Natural killer cell (primary cell): ENCODE measurements around the gene ARHGEF2. TPM values are rescaled to one million over a fixed set of nuclear protein-coding genes. Genes with fewer than 3 reads are reported as not detected.

Experiments
- ATAC-seq, 3 donors: fragments of 150-1000 bp in 2 of 3; fragments of 200-7000 bp in 1 of 3; cut with Tn5 transposase; 1 replicate in 1 of 3; 2 replicates in 2 of 3; pipeline ENCODE4 v1.10.0; 2021; ENCODE audit warnings: mild to moderate bottlenecking in 2 of 3, moderate library complexity in 2 of 3
- DNase-seq, 2 donors: peaks; one replicate each; pipeline versions ENCODE4 v3.0.0 to v3.0.0-alpha.2; 2013 to 2021; ENCODE audit warnings: mixed read lengths in 1 of 2
- H3K27ac ChIP-seq: one replicate; pipeline ENCODE4 v1.5.1; 2013; ENCODE audit warnings: mild to moderate bottlenecking, low read length
- H3K27me3 ChIP-seq: one replicate; pipeline ENCODE4 v1.6.1; 2013; ENCODE audit warnings: low read length; ENCODE audit not compliant: control insufficient read depth, insufficient read depth
- H3K36me3 ChIP-seq: one replicate; pipeline ENCODE4 v1.6.1; 2013; ENCODE audit warnings: low read length; ENCODE audit not compliant: control insufficient read depth, insufficient read depth
- H3K4me1 ChIP-seq: one replicate; pipeline ENCODE4 v1.6.1; 2013; ENCODE audit warnings: low read length; ENCODE audit not compliant: control insufficient read depth, insufficient read depth
- H3K4me3 ChIP-seq: one replicate; pipeline ENCODE4 v1.5.1; 2013; ENCODE audit warnings: low read length
- H3K9me3 ChIP-seq: one replicate; pipeline ENCODE4 v1.6.1; 2013; ENCODE audit warnings: low read length; ENCODE audit not compliant: control insufficient read depth, insufficient read depth
- H3K27ac Mint-ChIP-seq, 2 donors: one replicate each; pipeline ENCODE4 v1.8.0; 2022; ENCODE audit warnings: mild to moderate bottlenecking in 2 of 2, mixed read lengths in 2 of 2, moderate library complexity in 1 of 2
- H3K27me3 Mint-ChIP-seq, 2 donors: one replicate each; pipeline ENCODE4 v1.8.0; 2022; ENCODE audit warnings: low read depth in 2 of 2, mixed read lengths in 2 of 2
- H3K36me3 Mint-ChIP-seq: one replicate; pipeline ENCODE4 v1.8.0; 2022; ENCODE audit warnings: mixed read lengths
- H3K4me1 Mint-ChIP-seq, 2 donors: one replicate each; pipeline ENCODE4 v1.8.0; 2022; ENCODE audit warnings: mixed read lengths in 2 of 2
- H3K4me3 Mint-ChIP-seq: one replicate; pipeline ENCODE4 v1.8.0; 2022; ENCODE audit warnings: mild to moderate bottlenecking, moderate library complexity, mixed read lengths
- H3K9me3 Mint-ChIP-seq, 2 donors: one replicate each; pipeline ENCODE4 v1.8.0; 2022; ENCODE audit warnings: mixed read lengths in 2 of 2
- WGBS: methylation state at CpG from one replicate; pipeline ENCODE4 v1.1.7; 2013; ENCODE audit warnings: missing lambda C conversion rate; ENCODE audit not compliant: insufficient coverage; 5-methylcytosine and 5-hydroxymethylcytosine counted together
- intact Hi-C: fragments of 100-400 bp; cut with micrococcal nuclease; formaldehyde crosslinking; loops from one replicate; pipeline ENCODE4 v1.14.2; 2022
- total RNA-seq, 4 donors: library from RNA; stranded (reverse); fragments of 120-200 nt in 1 of 4; gene quantifications; one replicate each; pipeline versions ENCODE4 v1.2.3 to v1.2.4, GENCODE V29; 2013 to 2022
- TF ChIP-seq, protein P1 (sequence below): fragments of 200-600 bp; IDR thresholded peaks from one replicate; pipeline ENCODE4 v1.8.0; 2022; ENCODE audit warnings: antibody characterized with exemption

ARHGEF2 gene
- total RNA-seq, 3 donors from 2014 or later (not counting 1 experiment from before 2014, with no cell fraction given): 143 to 200 (median 147) TPM

DNA sequence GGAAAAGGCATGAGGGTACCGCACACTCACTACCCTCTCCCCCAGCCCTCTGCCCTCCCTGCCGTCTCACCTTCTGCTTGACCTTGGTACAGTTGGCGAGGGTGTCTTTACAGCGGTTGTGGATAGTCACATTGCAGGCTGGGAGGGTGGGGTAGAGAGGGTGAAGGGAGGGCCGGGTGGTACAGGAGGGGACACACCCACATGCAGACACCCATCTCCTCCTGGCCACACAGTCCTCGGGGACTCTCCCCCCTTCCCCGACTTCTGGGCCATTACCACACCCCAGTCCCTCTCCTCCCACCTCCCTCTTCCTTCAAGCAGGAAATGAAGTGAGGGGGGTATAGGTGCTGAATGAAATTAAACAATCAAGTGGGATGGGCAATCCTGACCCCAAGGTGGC, 11.6 kb downstream of the ARHGEF2 start:
- WGBS: no CpG with 5 or more reads among the region's 7 CpGs
- Mint-ChIP-seq H3K27ac (peak overlapping the region; percentile 89 to 90), H3K9me3 (no peaks in the 10 kb centered on the region), H3K4me1 (peaks cover 60 to 72% of the 10 kb centered on the region in 2 donors), H3K4me3 (peak overlapping the region; percentile 68), H3K27me3 (no peaks in the 10 kb centered on the region), H3K36me3 (no peaks in the 10 kb centered on the region)
- DNase-seq: no peak
- ATAC-seq: peak; percentile 24 to 44 (median 39)
- H3K36me3 ChIP-seq: peaks cover 68% of the 10 kb centered on the region
- TF ChIP-seq, protein P1, sequence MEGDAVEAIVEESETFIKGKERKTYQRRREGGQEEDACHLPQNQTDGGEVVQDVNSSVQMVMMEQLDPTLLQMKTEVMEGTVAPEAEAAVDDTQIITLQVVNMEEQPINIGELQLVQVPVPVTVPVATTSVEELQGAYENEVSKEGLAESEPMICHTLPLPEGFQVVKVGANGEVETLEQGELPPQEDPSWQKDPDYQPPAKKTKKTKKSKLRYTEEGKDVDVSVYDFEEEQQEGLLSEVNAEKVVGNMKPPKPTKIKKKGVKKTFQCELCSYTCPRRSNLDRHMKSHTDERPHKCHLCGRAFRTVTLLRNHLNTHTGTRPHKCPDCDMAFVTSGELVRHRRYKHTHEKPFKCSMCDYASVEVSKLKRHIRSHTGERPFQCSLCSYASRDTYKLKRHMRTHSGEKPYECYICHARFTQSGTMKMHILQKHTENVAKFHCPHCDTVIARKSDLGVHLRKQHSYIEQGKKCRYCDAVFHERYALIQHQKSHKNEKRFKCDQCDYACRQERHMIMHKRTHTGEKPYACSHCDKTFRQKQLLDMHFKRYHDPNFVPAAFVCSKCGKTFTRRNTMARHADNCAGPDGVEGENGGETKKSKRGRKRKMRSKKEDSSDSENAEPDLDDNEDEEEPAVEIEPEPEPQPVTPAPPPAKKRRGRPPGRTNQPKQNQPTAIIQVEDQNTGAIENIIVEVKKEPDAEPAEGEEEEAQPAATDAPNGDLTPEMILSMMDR: no peak
- no peaks in the 10 kb centered on the region for H3K27me3 ChIP-seq
- H3K9me3 ChIP-seq: no peaks in the 10 kb centered on the region
- peaks cover 82% of the 10 kb centered on the region for H3K4me1 ChIP-seq
- H3K27ac ChIP-seq: peak overlapping the region; percentile 55
- intact Hi-C loops: loop anchor here (2.0 kb wide), 1 partner anchor 14 kb away; no protein-coding TSS in a partner anchor
- H3K4me3 ChIP-seq: no peak overlapping the region

DNA sequence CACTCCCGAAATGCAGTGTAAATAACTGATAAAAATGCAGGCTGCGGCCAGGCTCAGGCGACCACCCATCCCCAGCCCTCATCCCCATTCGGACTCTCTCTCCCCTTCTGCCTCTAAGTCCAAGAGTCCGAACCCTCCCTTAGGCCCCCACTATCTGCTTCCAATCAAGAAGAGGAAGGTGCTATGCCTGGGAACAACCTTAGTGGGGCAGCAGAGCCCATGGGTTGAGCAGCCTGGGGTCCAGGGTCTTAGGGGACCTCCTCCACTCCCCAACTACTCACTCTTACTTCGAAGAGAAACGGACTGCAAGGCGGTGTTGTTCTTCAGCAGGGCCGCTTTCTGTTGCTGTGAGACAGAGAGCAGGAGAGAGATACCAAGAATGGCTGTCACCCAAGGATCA, 12.2 kb downstream of the ARHGEF2 start:
- Histone ChIP-seq H3K27ac (peak overlapping the region; percentile 55), H3K4me3 (no peak overlapping the region), H3K9me3 (no peaks in the 10 kb centered on the region), H3K27me3 (no peaks in the 10 kb centered on the region), H3K36me3 (peaks cover 73% of the 10 kb centered on the region), H3K4me1 (peaks cover 81% of the 10 kb centered on the region)
- TF ChIP-seq, protein P1: no peak
- H3K27me3 Mint-ChIP-seq: no peaks in the 10 kb centered on the region
- H3K4me3 Mint-ChIP-seq: peak overlapping the region; percentile 45
- H3K36me3 Mint-ChIP-seq: no peaks in the 10 kb centered on the region
- DNase-seq (no peak), ATAC-seq (no peak)
- H3K9me3 Mint-ChIP-seq: no peaks in the 10 kb centered on the region
- peak overlapping the region; percentile 89 to 90 for H3K27ac Mint-ChIP-seq
- 92% methylated on average over 9 of the region's 9 CpGs for WGBS
- intact Hi-C loops: loop anchor here (2.0 kb wide), 1 partner anchor 15 kb away; no protein-coding TSS in a partner anchor
- H3K4me1 Mint-ChIP-seq: peaks cover 58 to 69% of the 10 kb centered on the region in 2 donors

DNA sequence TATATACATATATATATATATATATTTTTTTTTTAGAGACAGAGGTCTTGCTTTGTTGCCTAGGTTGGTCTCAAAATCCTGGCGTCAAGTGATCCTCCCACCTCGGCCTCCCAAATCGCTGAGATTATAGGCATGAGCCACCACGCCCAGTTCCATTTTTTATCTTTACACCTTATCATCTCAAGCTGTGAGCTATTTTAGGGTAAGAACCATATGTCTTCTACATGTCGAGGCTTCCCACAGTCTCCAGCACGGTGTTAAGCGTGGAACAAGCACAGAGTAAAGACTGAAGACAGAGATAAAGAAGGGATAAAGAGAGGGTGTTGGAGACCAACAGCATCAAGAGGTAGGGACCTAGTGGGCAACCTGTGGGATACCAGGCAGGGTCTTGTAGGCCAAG, 14.2 kb downstream of the ARHGEF2 start:
- no peaks in the 10 kb centered on the region for H3K27me3 ChIP-seq
- Mint-ChIP-seq H3K36me3 (no peaks in the 10 kb centered on the region), H3K4me3 (no peak overlapping the region), H3K4me1 (peaks cover 38 to 59% of the 10 kb centered on the region in 2 donors), H3K27ac (peak overlapping the region; percentile 89 to 90), H3K27me3 (no peaks in the 10 kb centered on the region), H3K9me3 (no peaks in the 10 kb centered on the region)
- peaks cover 92% of the 10 kb centered on the region for H3K36me3 ChIP-seq
- TF ChIP-seq, protein P1: no peak
- intact Hi-C loops: no loop called here
- H3K27ac ChIP-seq: no peak overlapping the region
- no peaks in the 10 kb centered on the region for H3K9me3 ChIP-seq
- ATAC-seq (no peak), DNase-seq (no peak)
- no peak overlapping the region for H3K4me3 ChIP-seq
- WGBS: 88% methylated on average over 7 of the region's 7 CpGs
- H3K4me1 ChIP-seq: peaks cover 68% of the 10 kb centered on the region
